ENCODE results near the gene FOXP1.

GRCh38 chr3:71559578-71560162 is 23.9 kb downstream of the FOXP1 start:
- TF ChIP-seq CTCF (IDR thresholded peaks at IDR 0.05) (no peak), EZH2 (IDR thresholded peaks at IDR 0.05; ENCODE audit: borderline replicate concordance, insufficient read depth, low read depth, low read length, poor library complexity, severe bottlenecking) (no peak)

Data from B cell (primary cell).